Activated CD4-positive, alpha-beta T cell treated with anti-CD3 and anti-CD28 coated beads for 24 hours (primary cell): ENCODE results near the gene HNRNPH1.

Source experiments
- DNase-seq, 2 donors: peaks; one replicate each; pipeline ENCODE4 v3.0.0-alpha.2; 2020; ENCODE audit warnings: low read depth in 2 of 2

Gene HNRNPH1

GRCh38 chr5:179605026-179605833 lies 18.2 kb downstream of the HNRNPH1 start:
- DNase-seq = no peak

- no peak for DNase-seq
Measured at GRCh38 chr5:179603308-179603707, 20.2 kb downstream of the HNRNPH1 start.

- no peak for DNase-seq
Measured at GRCh38 chr5:179601871-179602625, 21.4 kb downstream of the HNRNPH1 start.

GRCh38 chr5:179599973-179600372 lies 23.5 kb downstream of the HNRNPH1 start:
- no peak for DNase-seq

- DNase-seq = no peak
Measured at GRCh38 chr5:179599566-179599965, 23.9 kb downstream of the HNRNPH1 start.

- no peak for DNase-seq
Measured at GRCh38 chr5:179599100-179599499, 24.4 kb downstream of the HNRNPH1 start.

- DNase-seq = no peak
Measured at GRCh38 chr5:179596421-179596820, 27.1 kb downstream of the HNRNPH1 start.

- DNase-seq = no peak
Measured at GRCh38 chr5:179595916-179596315, 27.6 kb downstream of the HNRNPH1 start.

GRCh38 chr5:179588166-179588565 lies 35.3 kb downstream of the HNRNPH1 start:
- no peak for DNase-seq

- no peak for DNase-seq
Measured at GRCh38 chr5:179585941-179586401, 37.5 kb downstream of the HNRNPH1 start.

GRCh38 chr5:179577286-179577960 lies 46.0 kb downstream of the HNRNPH1 start:
- no peak for DNase-seq

- no peak for DNase-seq
Measured at GRCh38 chr5:179572386-179572785, 51.1 kb downstream of the HNRNPH1 start.

- DNase-seq = no peak
Measured at GRCh38 chr5:179568721-179569120, 54.8 kb downstream of the HNRNPH1 start.

- DNase-seq = no peak
Measured at GRCh38 chr5:179564526-179564925, 58.9 kb downstream of the HNRNPH1 start.
